ENCODE data around the gene PACRG. TPM values are rescaled to one million over a fixed set of nuclear protein-coding genes. Genes with fewer than 3 reads are reported as not detected.
A peak's percentile ranks its signal among the peaks of the same experiment; 100 is the strongest.

Gene PACRG
- total RNA-seq, 1 experiment from 2014 or later = not detected

GRCh38 chr6:163177007-163177406 is 449.2 kb downstream of the PACRG start:
- Histone ChIP-seq H3K27ac (no peak overlapping the region), H3K9me3 (replicated peaks) (no peaks in the 10 kb centered on the region), H3K36me3 (no peaks in the 10 kb centered on the region), H3K4me3 (no peak overlapping the region), H3K4me1 (peaks cover 5% of the 10 kb centered on the region; the same call in 1 of the 2 replicates), H3K27me3 (no peaks in the 10 kb centered on the region)
- no peak for DNase-seq

DNA sequence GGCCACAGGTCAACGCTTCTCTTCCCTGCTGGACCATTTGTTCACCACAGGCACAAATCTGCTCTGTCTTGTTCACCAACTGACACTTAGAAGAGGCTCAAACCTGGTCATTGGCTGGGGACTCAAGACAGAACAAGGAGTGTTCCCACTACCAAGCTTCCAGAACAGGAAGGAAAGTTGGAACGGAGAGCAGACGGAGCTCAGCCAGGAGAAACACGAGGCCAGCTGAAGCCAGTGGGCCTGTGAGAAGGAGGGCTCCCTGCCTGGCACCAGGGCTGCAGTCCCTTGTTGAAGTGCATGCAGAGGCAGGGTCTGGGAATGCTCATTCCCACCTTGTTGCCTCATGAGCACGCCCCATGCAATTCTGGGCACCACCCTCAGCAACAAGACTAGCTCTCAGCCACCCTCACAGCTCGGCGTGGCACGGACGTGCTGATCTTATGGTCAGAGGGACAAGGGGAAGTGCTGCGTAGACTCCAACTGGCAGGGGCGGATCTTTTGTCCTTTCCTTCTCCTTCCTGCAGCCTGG is 450.2 kb downstream of the PACRG start:
- Histone ChIP-seq H3K9me3 (replicated peaks) (no peaks in the 10 kb centered on the region), H3K4me3 (no peak overlapping the region), H3K4me1 (peaks cover 5% of the 10 kb centered on the region; the same call in 1 of the 2 replicates), H3K27ac (no peak overlapping the region), H3K36me3 (no peaks in the 10 kb centered on the region), H3K27me3 (no peaks in the 10 kb centered on the region)
- no peak for DNase-seq

DNA sequence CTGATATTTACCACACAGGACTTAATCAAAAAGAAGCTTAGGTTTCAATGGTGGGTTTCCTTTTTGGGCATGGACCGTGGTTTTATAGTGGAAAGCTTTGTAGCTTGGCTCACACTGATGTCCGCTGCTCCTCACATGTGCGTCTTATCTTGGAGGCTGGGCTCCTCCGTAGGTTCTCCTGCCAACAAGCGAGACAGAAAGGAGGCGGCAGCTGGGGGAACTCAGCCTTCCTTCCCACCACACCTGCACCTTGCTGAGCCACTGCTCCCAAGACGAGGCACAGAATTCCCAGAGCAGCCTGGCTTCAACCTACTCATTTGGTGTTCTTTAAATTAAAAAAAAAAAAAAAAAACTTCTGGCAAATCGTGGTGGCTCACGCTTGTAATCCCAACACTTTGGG is 451.3 kb downstream of the PACRG start:
- no peaks in the 10 kb centered on the region for H3K27me3 ChIP-seq
- H3K36me3 ChIP-seq = no peaks in the 10 kb centered on the region
- H3K4me3 ChIP-seq = no peak overlapping the region
- no peak overlapping the region for H3K27ac ChIP-seq
- DNase-seq = no peak
- no peaks in the 10 kb centered on the region for H3K9me3 ChIP-seq (replicated peaks)
- H3K4me1 ChIP-seq = peaks cover 5% of the 10 kb centered on the region; the same call in 1 of the 2 replicates

DNA sequence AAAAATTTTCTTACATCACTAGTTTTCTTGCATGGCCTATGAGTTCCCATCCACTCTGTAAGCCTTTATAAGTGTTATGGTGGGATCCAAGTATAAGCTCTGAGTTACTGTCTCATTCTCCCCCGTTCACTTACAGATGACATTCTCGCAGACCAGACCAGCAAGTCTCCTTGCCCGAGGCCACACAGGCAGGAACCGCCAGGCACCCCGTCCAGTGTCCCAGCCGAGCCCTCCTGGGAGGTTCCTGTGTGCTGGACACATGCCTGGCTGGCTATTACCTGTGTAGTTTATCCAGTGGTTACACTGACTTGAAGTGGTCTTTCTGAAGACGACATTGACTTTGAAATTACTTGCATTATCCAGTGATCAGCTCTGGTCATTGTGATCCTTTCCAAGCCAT is 451.9 kb downstream of the PACRG start:
- Histone ChIP-seq H3K27me3 (no peaks in the 10 kb centered on the region), H3K27ac (no peak overlapping the region), H3K4me3 (no peak overlapping the region), H3K9me3 (replicated peaks) (no peaks in the 10 kb centered on the region), H3K36me3 (no peaks in the 10 kb centered on the region), H3K4me1 (peaks cover 5% of the 10 kb centered on the region; the same call in 1 of the 2 replicates)
- no peak for DNase-seq

DNA sequence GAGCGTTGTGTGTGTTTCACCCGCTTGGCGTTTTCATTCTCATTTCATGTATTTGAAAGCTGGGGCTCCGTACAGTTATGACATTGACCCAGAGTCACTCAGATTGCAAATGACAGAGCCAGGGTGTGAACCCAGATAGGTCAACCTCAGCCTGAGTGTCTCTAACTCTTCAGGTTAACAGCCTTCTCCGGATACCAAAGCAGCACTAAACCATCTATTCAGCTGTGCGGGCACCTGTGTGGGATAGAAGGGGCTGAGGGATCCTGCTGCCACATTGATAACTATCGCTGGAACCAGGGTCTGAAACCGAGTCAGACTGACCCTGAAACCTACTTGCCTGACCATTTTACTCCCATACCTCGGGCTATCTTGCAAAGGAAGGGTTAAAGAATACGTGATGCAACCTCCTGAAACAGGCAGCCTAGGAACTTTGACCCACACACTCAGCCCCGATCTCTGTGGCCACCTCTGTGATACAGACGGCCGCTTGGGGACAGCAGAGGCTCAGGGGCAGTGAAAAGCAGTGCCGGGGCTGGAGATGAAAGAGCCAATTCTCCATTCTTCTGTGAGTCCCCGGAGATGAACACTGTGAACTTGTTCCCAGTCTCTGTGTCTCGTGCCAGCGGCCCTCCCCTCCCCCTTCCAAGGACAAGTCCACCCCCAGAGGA is 453.2 kb downstream of the PACRG start:
- H3K9me3 ChIP-seq (replicated peaks) = no peaks in the 10 kb centered on the region
- no peak overlapping the region for H3K4me3 ChIP-seq
- H3K4me1 ChIP-seq = peaks cover 5% of the 10 kb centered on the region; the same call in 1 of the 2 replicates
- H3K36me3 ChIP-seq = no peaks in the 10 kb centered on the region
- H3K27me3 ChIP-seq = no peaks in the 10 kb centered on the region
- no peak overlapping the region for H3K27ac ChIP-seq
- peak; percentile 82 to 89 for DNase-seq

DNA sequence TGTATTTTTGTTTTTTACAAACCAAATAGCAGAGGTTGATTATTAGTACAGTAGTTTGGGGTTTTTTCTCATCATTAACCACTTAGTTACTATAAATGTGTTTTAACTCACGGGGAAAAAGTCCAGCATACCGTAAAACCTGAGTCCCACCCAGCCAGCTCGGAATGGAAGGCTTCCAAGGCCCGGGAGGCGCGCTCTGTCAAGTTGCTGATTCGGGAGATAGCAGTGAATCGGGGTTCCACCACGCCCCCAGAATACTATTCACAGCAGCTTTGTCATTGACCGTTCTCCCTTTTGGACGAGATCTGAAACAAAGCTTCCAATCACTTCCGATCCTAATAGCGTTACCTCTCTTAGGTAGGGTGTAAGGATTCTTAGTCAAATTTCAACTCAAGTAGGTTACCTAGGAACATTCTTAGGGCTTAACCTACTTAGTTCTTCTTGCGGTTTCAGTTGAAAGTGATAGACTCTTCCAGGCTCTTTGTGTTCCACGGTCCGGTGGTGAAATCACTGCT is 453.9 kb downstream of the PACRG start:
- Histone ChIP-seq H3K27ac (no peak overlapping the region), H3K36me3 (no peaks in the 10 kb centered on the region), H3K9me3 (replicated peaks) (no peaks in the 10 kb centered on the region), H3K4me3 (no peak overlapping the region), H3K4me1 (peaks cover 2% of the 10 kb centered on the region; the same call in 1 of the 2 replicates), H3K27me3 (no peaks in the 10 kb centered on the region)
- no peak for DNase-seq

- DNase-seq = no peak
- Histone ChIP-seq H3K9me3 (replicated peaks) (no peaks in the 10 kb centered on the region), H3K4me3 (no peak overlapping the region), H3K36me3 (no peaks in the 10 kb centered on the region), H3K27ac (no peak overlapping the region), H3K4me1 (no peaks in the 10 kb centered on the region), H3K27me3 (no peaks in the 10 kb centered on the region)
Measured at GRCh38 chr6:163182696-163183095, 454.9 kb downstream of the PACRG start.

DNA sequence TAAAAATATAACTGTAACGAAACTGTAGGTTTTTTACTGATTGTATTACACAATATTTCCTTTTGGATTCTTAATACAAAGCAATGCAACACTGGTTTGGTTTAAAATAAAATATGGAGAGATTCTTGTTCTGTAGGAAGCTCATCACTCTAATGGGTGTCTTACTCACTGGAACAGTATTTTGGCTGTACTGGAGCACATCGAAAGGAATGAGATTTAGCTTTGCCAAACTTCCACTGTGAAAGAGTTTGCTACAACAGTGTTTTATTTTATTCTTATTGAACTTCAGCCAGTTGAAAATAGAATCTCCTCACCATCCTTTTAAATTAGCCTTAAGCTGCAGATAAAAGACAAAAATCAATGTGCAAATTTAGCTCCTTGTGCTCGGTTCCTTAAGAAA is 456.0 kb downstream of the PACRG start:
- no peak for DNase-seq
- Histone ChIP-seq H3K36me3 (no peaks in the 10 kb centered on the region), H3K9me3 (replicated peaks) (no peaks in the 10 kb centered on the region), H3K27ac (no peak overlapping the region), H3K4me3 (no peak overlapping the region), H3K4me1 (no peaks in the 10 kb centered on the region), H3K27me3 (no peaks in the 10 kb centered on the region)

DNA sequence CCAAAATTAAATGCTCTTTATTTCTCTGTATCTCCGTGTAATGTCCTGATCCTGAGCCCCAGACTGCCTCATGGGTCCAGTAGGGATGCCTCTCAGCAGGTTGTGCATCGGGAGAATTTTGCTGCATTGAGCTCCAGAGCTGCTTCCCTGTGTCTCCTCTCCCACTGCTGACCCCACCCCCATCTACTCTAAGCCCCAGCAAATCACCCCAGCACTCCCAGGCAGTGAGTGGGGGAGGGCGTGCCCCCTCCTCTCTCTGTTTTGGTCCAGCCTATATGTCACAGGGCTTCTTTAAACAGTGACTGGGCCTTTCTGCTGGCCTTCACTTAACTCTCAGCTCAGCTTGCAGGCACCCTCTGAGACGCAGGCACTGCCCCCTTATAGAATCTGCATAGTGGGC is 458.0 kb downstream of the PACRG start:
- Histone ChIP-seq H3K4me3 (no peak overlapping the region), H3K4me1 (no peaks in the 10 kb centered on the region), H3K27ac (no peak overlapping the region), H3K9me3 (replicated peaks) (no peaks in the 10 kb centered on the region), H3K27me3 (no peaks in the 10 kb centered on the region), H3K36me3 (no peaks in the 10 kb centered on the region)
- DNase-seq = peak in 1 of 2 experiments; percentile 4

- no peaks in the 10 kb centered on the region for H3K36me3 ChIP-seq
- H3K27me3 ChIP-seq = no peaks in the 10 kb centered on the region
- H3K27ac ChIP-seq = no peak overlapping the region
- no peaks in the 10 kb centered on the region for H3K4me1 ChIP-seq
- H3K4me3 ChIP-seq = no peak overlapping the region
- no peak for DNase-seq
- no peaks in the 10 kb centered on the region for H3K9me3 ChIP-seq (replicated peaks)
Measured at GRCh38 chr6:163186527-163186926, 458.8 kb downstream of the PACRG start.

- DNase-seq = peak in 1 of 2 experiments; percentile 2
- Histone ChIP-seq H3K27me3 (no peaks in the 10 kb centered on the region), H3K4me3 (no peak overlapping the region), H3K27ac (no peak overlapping the region), H3K9me3 (replicated peaks) (no peaks in the 10 kb centered on the region), H3K36me3 (no peaks in the 10 kb centered on the region), H3K4me1 (no peaks in the 10 kb centered on the region; the same call in 1 of the 2 replicates)
Measured at GRCh38 chr6:163187201-163187600, 459.4 kb downstream of the PACRG start.

DNA sequence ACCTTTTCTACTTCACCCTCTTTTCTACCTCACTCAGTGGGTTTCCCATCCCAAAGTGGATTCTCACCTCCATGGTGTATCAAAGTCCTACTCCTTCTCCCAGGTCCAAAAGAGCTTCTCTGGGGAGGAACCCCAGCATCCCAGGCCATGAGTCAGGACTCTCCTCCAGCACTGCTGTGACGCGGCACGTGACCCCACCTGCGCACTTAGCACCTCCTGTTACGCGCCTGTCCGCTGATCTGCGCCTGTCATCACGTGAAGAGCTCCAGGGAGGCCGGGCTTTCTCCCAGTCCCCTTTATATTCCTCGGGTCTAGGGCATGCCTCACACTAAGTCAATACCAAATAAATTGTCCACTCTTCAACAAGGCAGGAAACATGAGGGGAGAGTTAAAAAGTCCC is 459.8 kb downstream of the PACRG start:
- Histone ChIP-seq H3K4me3 (no peak overlapping the region), H3K4me1 (no peaks in the 10 kb centered on the region; the same call in 1 of the 2 replicates), H3K36me3 (no peaks in the 10 kb centered on the region), H3K27me3 (no peaks in the 10 kb centered on the region), H3K27ac (no peak overlapping the region), H3K9me3 (replicated peaks) (no peaks in the 10 kb centered on the region)
- DNase-seq = no peak

- DNase-seq = no peak
- Histone ChIP-seq H3K4me1 (no peaks in the 10 kb centered on the region; the same call in 1 of the 2 replicates), H3K4me3 (no peak overlapping the region), H3K36me3 (no peaks in the 10 kb centered on the region), H3K27me3 (no peaks in the 10 kb centered on the region), H3K27ac (no peak overlapping the region), H3K9me3 (replicated peaks) (no peaks in the 10 kb centered on the region)
Measured at GRCh38 chr6:163188746-163189145, 461.0 kb downstream of the PACRG start.

GRCh38 chr6:163189609-163190008 is 461.8 kb downstream of the PACRG start:
- H3K27me3 ChIP-seq = no peaks in the 10 kb centered on the region
- no peak for DNase-seq
- H3K4me3 ChIP-seq = no peak overlapping the region
- H3K36me3 ChIP-seq = no peaks in the 10 kb centered on the region
- no peak overlapping the region for H3K27ac ChIP-seq
- no peaks in the 10 kb centered on the region for H3K9me3 ChIP-seq (replicated peaks)
- no peaks in the 10 kb centered on the region; the same call in 1 of the 2 replicates for H3K4me1 ChIP-seq

DNA sequence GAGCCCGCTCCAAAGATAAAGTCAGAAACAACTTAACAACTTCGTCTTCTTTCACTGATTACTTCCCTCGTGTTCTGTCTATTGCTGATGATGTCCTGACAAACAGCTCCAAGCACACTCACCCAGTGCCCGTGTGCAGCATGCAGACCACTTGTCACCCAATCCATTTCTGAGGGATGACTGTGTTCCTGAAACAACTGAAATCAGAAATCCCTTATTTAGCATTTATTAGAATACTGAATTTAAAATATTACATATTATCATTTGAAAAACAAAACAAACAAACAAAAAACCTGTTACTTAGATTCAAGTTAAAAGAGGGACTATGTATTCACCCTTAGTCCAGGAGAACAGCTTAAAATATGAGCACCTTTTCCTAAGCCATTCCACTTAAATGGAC is 463.0 kb downstream of the PACRG start:
- H3K4me3 ChIP-seq = no peak overlapping the region
- no peak overlapping the region for H3K27ac ChIP-seq
- no peaks in the 10 kb centered on the region for H3K36me3 ChIP-seq
- no peaks in the 10 kb centered on the region for H3K9me3 ChIP-seq (replicated peaks)
- no peaks in the 10 kb centered on the region; the same call in 1 of the 2 replicates for H3K4me1 ChIP-seq
- no peaks in the 10 kb centered on the region for H3K27me3 ChIP-seq
- no peak for DNase-seq
